Measurements from ENCODE around the gene PRKAG2.
"Not testable (repeated sequence)": the region's sequence is repeated elsewhere in the genome, so short reads cannot be mapped to it uniquely, and the experiment has no call there.

Gene PRKAG2

GRCh38 chr7:151758622-151759540, 118.0 kb downstream of the PRKAG2 start:
- no peak for DNase-seq

- no peak for DNase-seq
Observed at GRCh38 chr7:151757274-151757673, 119.6 kb downstream of the PRKAG2 start.

GRCh38 chr7:151756866-151757265, 120.0 kb downstream of the PRKAG2 start:
- DNase-seq: no peak

GRCh38 chr7:151756076-151756731, 120.7 kb downstream of the PRKAG2 start:
- DNase-seq: no peak

- no peak for DNase-seq
Observed at GRCh38 chr7:151755131-151755801, 121.6 kb downstream of the PRKAG2 start.

GRCh38 chr7:151754688-151755130, 122.2 kb downstream of the PRKAG2 start:
- DNase-seq: no peak

GRCh38 chr7:151754142-151754590, 122.7 kb downstream of the PRKAG2 start:
- DNase-seq: peak; percentile 13 to 53

GRCh38 chr7:151752816-151753595, 123.9 kb downstream of the PRKAG2 start:
- DNase-seq: no peak

- DNase-seq: no peak
Observed at GRCh38 chr7:151752037-151752436, 124.9 kb downstream of the PRKAG2 start.

- DNase-seq: no peak
Observed at GRCh38 chr7:151748733-151749132, 128.2 kb downstream of the PRKAG2 start.

GRCh38 chr7:151748021-151748420, 128.9 kb downstream of the PRKAG2 start:
- DNase-seq: not testable (repeated sequence)

- no peak for DNase-seq
Observed at GRCh38 chr7:151745706-151746105, 131.2 kb downstream of the PRKAG2 start.

- DNase-seq: no peak
Observed at GRCh38 chr7:151744656-151745638, 132.0 kb downstream of the PRKAG2 start.

GRCh38 chr7:151744051-151744580, 132.8 kb downstream of the PRKAG2 start:
- DNase-seq: no peak

GRCh38 chr7:151743481-151743983, 133.4 kb downstream of the PRKAG2 start:
- no peak for DNase-seq

- DNase-seq: no peak
Observed at GRCh38 chr7:151742713-151743480, 134.0 kb downstream of the PRKAG2 start.

- no peak for DNase-seq
Observed at GRCh38 chr7:151741585-151741984, 135.3 kb downstream of the PRKAG2 start.

- no peak for DNase-seq
Observed at GRCh38 chr7:151740081-151740851, 136.6 kb downstream of the PRKAG2 start.

- no peak for DNase-seq
Observed at GRCh38 chr7:151738925-151739324, 138.0 kb downstream of the PRKAG2 start.
